Trophoblast cell (in vitro differentiated cells and primary cell): Measurements from ENCODE around the gene YIPF4.
"Not testable (repeated sequence)": the region's sequence is repeated elsewhere in the genome, so short reads cannot be mapped to it uniquely, and the experiment has no call there.

ENCODE experiments used
- DNase-seq, 2 donors: peaks; one replicate each; pipeline ENCODE4 v3.0.0-alpha.2; 2016
- H2AFZ ChIP-seq: 2 replicates; pipeline ENCODE4 v1.6.1; 2013; ENCODE audit warnings: low read length, moderate library complexity, mild to moderate bottlenecking; ENCODE audit not compliant: insufficient read depth, poor library complexity
- H2AK5ac ChIP-seq: 2 replicates; pipeline ENCODE4 v1.6.1; 2013; ENCODE audit warnings: mild to moderate bottlenecking, low read length
- H2BK120ac ChIP-seq: 2 replicates; pipeline ENCODE4 v1.6.1; 2013; ENCODE audit warnings: low read length, mild to moderate bottlenecking, moderate library complexity; ENCODE audit not compliant: insufficient read depth, poor library complexity
- H2BK12ac ChIP-seq: 2 replicates; pipeline ENCODE4 v1.6.1; 2013; ENCODE audit warnings: mild to moderate bottlenecking, low read length, moderate library complexity
- H2BK5ac ChIP-seq: 2 replicates; pipeline ENCODE4 v1.6.1; 2013; ENCODE audit warnings: low read length, low read depth, moderate library complexity, mild to moderate bottlenecking; ENCODE audit not compliant: poor library complexity
- H3K14ac ChIP-seq: 2 replicates; pipeline ENCODE4 v1.6.1; 2013; ENCODE audit warnings: mild to moderate bottlenecking, low read length
- H3K18ac ChIP-seq: 2 replicates; pipeline ENCODE4 v1.6.1; 2013; ENCODE audit warnings: mild to moderate bottlenecking, low read length
- H3K23ac ChIP-seq: 2 replicates; pipeline ENCODE4 v1.6.1; 2013; ENCODE audit warnings: low read length
- H3K27ac ChIP-seq: 2 replicates; pipeline ENCODE4 v1.5.1; 2013; ENCODE audit warnings: low read depth, mild to moderate bottlenecking, inconsistent platforms, low read length, moderate library complexity
- H3K27me3 ChIP-seq: 2 replicates; pipeline ENCODE4 v1.6.1; 2013; ENCODE audit warnings: inconsistent platforms, mild to moderate bottlenecking, low read length, moderate library complexity; ENCODE audit not compliant: insufficient read depth
- H3K36me3 ChIP-seq, 2 experiments: 1 replicate in 1 of 2; 2 replicates in 1 of 2; pipeline ENCODE4 v1.6.1; 2013; ENCODE audit warnings: low read length in 2 of 2, mild to moderate bottlenecking in 2 of 2, moderate library complexity in 1 of 2; ENCODE audit not compliant: insufficient read depth in 2 of 2, control insufficient read depth in 1 of 2
- H3K4ac ChIP-seq: 2 replicates; pipeline ENCODE4 v1.6.1; 2013; ENCODE audit warnings: low read depth, mild to moderate bottlenecking, low read length, moderate library complexity
- H3K4me1 ChIP-seq, 2 experiments: 1 replicate in 1 of 2; 2 replicates in 1 of 2; pipeline ENCODE4 v1.6.1; 2013; ENCODE audit warnings: low read length in 2 of 2, mild to moderate bottlenecking in 2 of 2, moderate library complexity in 1 of 2; ENCODE audit not compliant: insufficient read depth in 2 of 2, control insufficient read depth in 1 of 2
- H3K4me2 ChIP-seq: 2 replicates; pipeline ENCODE4 v1.6.1; 2013; ENCODE audit warnings: inconsistent platforms, mild to moderate bottlenecking, low read length, moderate library complexity
- H3K4me3 ChIP-seq: 2 replicates; pipeline ENCODE4 v1.5.1; 2013; ENCODE audit warnings: mild to moderate bottlenecking, low read depth, low read length, inconsistent platforms
- H3K79me1 ChIP-seq: one replicate; pipeline ENCODE4 v1.6.1; 2013; ENCODE audit warnings: low read length
- H3K79me2 ChIP-seq: 2 replicates; pipeline ENCODE4 v1.6.1; 2013; ENCODE audit warnings: low read length, mild to moderate bottlenecking; ENCODE audit not compliant: control insufficient read depth, insufficient read depth, poor library complexity
- H3K9ac ChIP-seq: 2 replicates; pipeline ENCODE4 v1.6.1; 2013; ENCODE audit warnings: mild to moderate bottlenecking, low read length
- H3K9me3 ChIP-seq: 2 replicates; pipeline ENCODE4 v1.6.1; 2013; ENCODE audit warnings: low read depth, mild to moderate bottlenecking, control low read depth, inconsistent platforms, low read length; ENCODE audit not compliant: insufficient read depth
- H4K12ac ChIP-seq: 2 replicates; pipeline ENCODE4 v1.6.1; 2013; ENCODE audit warnings: low read depth, mild to moderate bottlenecking, low read length, moderate library complexity
- H4K8ac ChIP-seq: 2 replicates; pipeline ENCODE4 v1.6.1; 2013; ENCODE audit warnings: low read depth, mild to moderate bottlenecking, low read length, moderate library complexity
- H4K91ac ChIP-seq: one replicate; pipeline ENCODE4 v1.6.1; 2013; ENCODE audit warnings: low read depth, mild to moderate bottlenecking, low read length, moderate library complexity
- WGBS: extraction: QIAGEN DNeasy Blood & Tissue Kit; methylation state at CpG from one replicate; pipeline ENCODE4 v1.1.7; 2013; ENCODE audit warnings: missing lambda C conversion rate; ENCODE audit not compliant: insufficient read length, insufficient coverage; ENCODE audit errors: extremely low coverage; 5-methylcytosine and 5-hydroxymethylcytosine counted together

Gene YIPF4

GRCh38 chr2:32330136-32330535, 52.4 kb downstream of the YIPF4 start:
- Histone ChIP-seq H3K79me2 (no peaks in the 10 kb centered on the region), H3K4ac (no peak overlapping the region)

GRCh38 chr2:32342801-32343200, 65.1 kb downstream of the YIPF4 start:
- H2AK5ac ChIP-seq = no peak overlapping the region
- no peak overlapping the region for H4K12ac ChIP-seq
- no peaks in the 10 kb centered on the region for H3K9me3 ChIP-seq
- no peak overlapping the region for H2BK120ac ChIP-seq
- H3K4me3 ChIP-seq = no peak overlapping the region
- H2BK5ac ChIP-seq = no peak overlapping the region
- H3K4me1 ChIP-seq = no peaks in the 10 kb centered on the region
- no peak overlapping the region for H4K8ac ChIP-seq
- no peak overlapping the region for H3K18ac ChIP-seq
- WGBS = no CpG with 5 or more reads among the region's 2 CpGs
- no peak overlapping the region for H3K14ac ChIP-seq
- H4K91ac ChIP-seq = no peak overlapping the region
- DNase-seq = no peak
- H2AFZ ChIP-seq = no peak overlapping the region
- no peaks in the 10 kb centered on the region for H3K27me3 ChIP-seq
- no peak overlapping the region for H3K27ac ChIP-seq
- no peak overlapping the region for H3K4me2 ChIP-seq
- H2BK12ac ChIP-seq = no peak overlapping the region
- H3K23ac ChIP-seq = no peak overlapping the region
- no peaks in the 10 kb centered on the region for H3K79me2 ChIP-seq
- no peaks in the 10 kb centered on the region for H3K79me1 ChIP-seq
- H3K36me3 ChIP-seq = no peaks in the 10 kb centered on the region
- H3K9ac ChIP-seq = no peak overlapping the region
- H3K4ac ChIP-seq = no peak overlapping the region

More at GRCh38 chr2:32330136-32330535, 52.4 kb downstream of the YIPF4 start:
- Histone ChIP-seq H3K4me1 (no peaks in the 10 kb centered on the region), H3K27ac (no peak overlapping the region), H3K4me2 (no peak overlapping the region), H2AFZ (no peak overlapping the region), H3K14ac (no peak overlapping the region), H3K79me1 (no peaks in the 10 kb centered on the region), H3K4me3 (no peak overlapping the region), H3K27me3 (no peaks in the 10 kb centered on the region), H4K91ac (no peak overlapping the region), H3K23ac (no peak overlapping the region), H2BK12ac (no peak overlapping the region), H3K9me3 (no peaks in the 10 kb centered on the region), H3K36me3 (no peaks in the 10 kb centered on the region), H4K12ac (no peak overlapping the region), H4K8ac (no peak overlapping the region), H2BK120ac (no peak overlapping the region), H3K18ac (no peak overlapping the region), H3K9ac (no peak overlapping the region), H2AK5ac (no peak overlapping the region), H2BK5ac (no peak overlapping the region)
- WGBS = no CpG with 5 or more reads among the region's 2 CpGs
- DNase-seq = no peak

DNA sequence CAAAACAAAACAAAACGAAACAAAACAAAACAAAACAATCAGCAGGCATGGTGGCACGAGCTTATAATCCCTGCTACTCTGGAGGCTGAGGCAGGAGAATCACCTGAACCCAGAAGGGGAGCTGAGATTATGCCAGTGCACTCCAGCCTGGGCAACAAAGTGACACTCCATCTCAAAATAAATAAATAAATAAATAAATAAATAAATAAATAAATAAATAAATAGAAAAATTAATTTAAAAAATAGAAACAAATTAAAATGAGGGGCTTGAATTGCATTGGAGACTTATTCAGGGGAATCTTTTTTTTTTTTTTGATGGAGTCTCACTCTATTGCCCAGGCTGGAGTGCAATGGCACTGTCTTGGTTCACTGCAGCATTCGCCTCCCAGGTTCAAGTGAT, 73.1 kb downstream of the YIPF4 start:
- H3K9me3 ChIP-seq, H3K18ac ChIP-seq, H4K12ac ChIP-seq, H3K79me1 ChIP-seq, H3K79me2 ChIP-seq, H3K4me1 ChIP-seq, H4K8ac ChIP-seq, H3K27ac ChIP-seq, H3K23ac ChIP-seq, H2AK5ac ChIP-seq, H2BK5ac ChIP-seq, H3K4me2 ChIP-seq, H3K14ac ChIP-seq, H3K9ac ChIP-seq, H3K27me3 ChIP-seq, H2AFZ ChIP-seq, H3K4ac ChIP-seq, H4K91ac ChIP-seq, DNase-seq, H3K36me3 ChIP-seq, H2BK12ac ChIP-seq, H2BK120ac ChIP-seq, H3K4me3 ChIP-seq: not testable (repeated sequence)
- WGBS = no CpG with 5 or more reads among the region's 3 CpGs

GRCh38 chr2:32355976-32356680, 78.4 kb downstream of the YIPF4 start:
- no CpG with 5 or more reads among the region's 10 CpGs for WGBS

More at GRCh38 chr2:32355976-32356680, 78.4 kb downstream of the YIPF4 start:
- peaks cover 16% of the 10 kb centered on the region for H3K79me1 ChIP-seq
- H2BK120ac ChIP-seq = peak overlapping the region; percentile 45
- H3K4me1 ChIP-seq = peaks cover 2% of the 10 kb centered on the region in 2 experiments
- peak overlapping the region; percentile 91 for H3K18ac ChIP-seq
- peak overlapping the region; percentile 98 for H3K4me3 ChIP-seq
- H2AFZ ChIP-seq = peak overlapping the region; percentile 80
- no peaks in the 10 kb centered on the region for H3K9me3 ChIP-seq
- H2BK5ac ChIP-seq = peak overlapping the region; percentile 55
- peak overlapping the region; percentile 80 for H3K4ac ChIP-seq
- peaks cover 18% of the 10 kb centered on the region for H3K79me2 ChIP-seq
- peak overlapping the region; percentile 92 for H4K12ac ChIP-seq
- peak overlapping the region; percentile 91 for H3K27ac ChIP-seq
- H3K27me3 ChIP-seq = no peaks in the 10 kb centered on the region
- peak in 1 of 2 donors; percentile 52 for DNase-seq
- H3K4me2 ChIP-seq = peak overlapping the region; percentile 74
- H3K9ac ChIP-seq = peak overlapping the region; percentile 87
- peak overlapping the region; percentile 66 for H2AK5ac ChIP-seq
- no peaks in the 10 kb centered on the region for H3K36me3 ChIP-seq
- no peak overlapping the region for H2BK12ac ChIP-seq
- no peak overlapping the region for H3K23ac ChIP-seq
- H4K91ac ChIP-seq = peak overlapping the region; percentile 78
- H3K14ac ChIP-seq = peak overlapping the region; percentile 84
- H4K8ac ChIP-seq = peak overlapping the region; percentile 85
